ENCODE measurements around the gene KRTAP10-4. TPM values are rescaled to one million over a fixed set of nuclear protein-coding genes. Genes with fewer than 3 reads are reported as not detected.
"Not testable (repeated sequence)": the region's sequence is repeated elsewhere in the genome, so short reads cannot be mapped to it uniquely, and the experiment has no call there.

Gene KRTAP10-4
- total RNA-seq, 4 donors from 2014 or later, result not detected

DNA sequence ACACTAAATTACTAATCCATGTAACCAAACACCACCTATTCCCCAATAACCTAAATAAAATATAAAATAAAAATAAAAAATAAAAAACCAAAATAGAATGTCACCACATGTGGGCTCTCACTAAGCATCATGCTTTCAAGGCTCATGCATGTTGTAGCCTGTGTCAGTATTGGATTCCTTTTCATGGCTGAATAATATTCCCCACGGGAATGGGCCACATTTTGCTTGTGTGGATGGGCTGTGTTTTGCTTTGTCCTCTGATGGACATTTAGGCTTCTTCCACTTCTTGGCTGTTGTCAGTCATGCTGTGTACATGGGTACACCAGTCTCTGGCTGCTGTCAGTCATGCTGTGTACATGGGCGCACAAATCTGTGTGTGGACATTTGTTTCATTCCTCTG, 15.6 kb downstream of the KRTAP10-4 start:
- TF ChIP-seq, protein P1, sequence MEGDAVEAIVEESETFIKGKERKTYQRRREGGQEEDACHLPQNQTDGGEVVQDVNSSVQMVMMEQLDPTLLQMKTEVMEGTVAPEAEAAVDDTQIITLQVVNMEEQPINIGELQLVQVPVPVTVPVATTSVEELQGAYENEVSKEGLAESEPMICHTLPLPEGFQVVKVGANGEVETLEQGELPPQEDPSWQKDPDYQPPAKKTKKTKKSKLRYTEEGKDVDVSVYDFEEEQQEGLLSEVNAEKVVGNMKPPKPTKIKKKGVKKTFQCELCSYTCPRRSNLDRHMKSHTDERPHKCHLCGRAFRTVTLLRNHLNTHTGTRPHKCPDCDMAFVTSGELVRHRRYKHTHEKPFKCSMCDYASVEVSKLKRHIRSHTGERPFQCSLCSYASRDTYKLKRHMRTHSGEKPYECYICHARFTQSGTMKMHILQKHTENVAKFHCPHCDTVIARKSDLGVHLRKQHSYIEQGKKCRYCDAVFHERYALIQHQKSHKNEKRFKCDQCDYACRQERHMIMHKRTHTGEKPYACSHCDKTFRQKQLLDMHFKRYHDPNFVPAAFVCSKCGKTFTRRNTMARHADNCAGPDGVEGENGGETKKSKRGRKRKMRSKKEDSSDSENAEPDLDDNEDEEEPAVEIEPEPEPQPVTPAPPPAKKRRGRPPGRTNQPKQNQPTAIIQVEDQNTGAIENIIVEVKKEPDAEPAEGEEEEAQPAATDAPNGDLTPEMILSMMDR (IDR thresholded peaks at IDR 0.05), result no peak
- TF ChIP-seq POLR2A (IDR thresholded peaks at IDR 0.05), result no peak
- TF ChIP-seq EP300 (IDR thresholded peaks at IDR 0.05), result no peak
- TF ChIP-seq POLR2AphosphoS5 (IDR thresholded peaks at IDR 0.05), result no peak
- Histone ChIP-seq H3K36me3 (no peaks in the 10 kb centered on the region), H3K27ac (no peak overlapping the region), H3K4me3 (no peak overlapping the region), H3K4me1 (no peaks in the 10 kb centered on the region), H3K27me3 (peaks cover 62% of the 10 kb centered on the region), H3K9me3 (peaks cover 0 to 10% (median 0%) of the 10 kb centered on the region in 3 donors)
- ATAC-seq, result no peak
- whole genome bisulfite sequencing, 2 donors (ENCODE audit: low coverage in 1 of 2), result 95 to 100% methylated on average over 1 to 2 of the region's 2 CpGs

DNA sequence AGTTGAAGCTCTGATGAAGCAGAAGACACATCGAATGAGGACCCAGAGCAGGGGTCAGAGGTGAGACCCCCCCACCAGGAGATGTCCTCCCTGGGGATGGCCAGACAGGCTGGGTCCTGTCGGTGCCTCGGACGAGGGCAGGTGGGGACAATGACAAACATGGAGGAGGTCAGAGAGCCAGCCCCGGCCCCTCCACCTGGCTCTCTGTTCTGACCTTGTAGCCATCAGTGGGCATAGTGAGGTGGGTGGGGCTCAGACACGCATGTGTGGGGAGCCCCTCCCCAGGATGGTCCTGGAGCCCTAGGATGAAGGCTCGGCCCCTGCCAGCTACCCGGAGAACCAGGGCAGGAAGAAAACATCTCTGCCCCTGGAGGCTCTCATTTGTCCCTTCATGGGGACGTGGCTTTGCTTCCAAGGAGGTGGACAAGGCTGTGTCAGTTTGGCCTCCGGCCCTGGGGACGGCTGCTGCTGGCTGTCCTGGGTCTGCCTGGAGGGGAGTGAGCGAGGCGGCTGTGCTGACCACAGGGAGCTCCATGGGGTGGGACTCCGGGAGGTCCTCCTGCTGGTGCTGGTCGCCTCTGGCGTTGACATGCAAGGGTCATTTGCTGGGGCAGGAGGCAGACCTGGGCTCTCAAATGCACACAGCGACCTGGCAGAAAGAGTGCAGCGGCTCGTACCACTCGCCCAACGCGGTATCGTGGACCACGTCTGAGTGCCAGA, 16.2 kb downstream of the KRTAP10-4 start:
- peaks cover 0 to 10% (median 0%) of the 10 kb centered on the region in 3 donors for H3K9me3 ChIP-seq

DNA sequence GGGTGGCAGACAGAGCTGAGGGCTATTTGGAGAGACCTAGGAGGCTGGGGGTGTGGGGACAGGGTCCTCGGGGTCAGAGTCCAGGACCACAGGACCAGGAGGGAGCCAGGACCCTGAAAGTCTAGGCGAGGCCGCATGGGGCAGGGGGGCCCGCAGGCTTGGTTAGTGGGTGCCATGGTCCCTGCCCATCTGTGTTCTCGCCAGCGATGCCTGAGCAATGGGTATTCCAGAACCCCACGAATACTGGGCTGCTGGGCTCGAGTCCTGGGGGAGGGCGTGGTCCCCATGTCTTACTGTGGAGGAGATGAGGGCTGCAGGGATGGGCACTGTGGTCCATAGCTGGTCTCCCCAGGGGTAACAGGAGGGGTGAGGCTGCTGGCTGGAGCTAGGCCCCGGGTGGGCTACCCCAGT, 16.8 kb downstream of the KRTAP10-4 start:
- H3K4me1 ChIP-seq, result no peaks in the 10 kb centered on the region
- no peak overlapping the region for H3K4me3 ChIP-seq
- peaks cover 0 to 8% (median 0%) of the 10 kb centered on the region in 3 donors for H3K9me3 ChIP-seq
- peaks cover 62% of the 10 kb centered on the region for H3K27me3 ChIP-seq
- 76% methylated on average over 5 of the region's 10 CpGs; no CpG with 5 or more reads in 1 of the 2 donors for WGBS, 2 donors (ENCODE audit: low coverage in 1 of 2)
- no peaks in the 10 kb centered on the region for H3K36me3 ChIP-seq
- TF ChIP-seq EP300 (IDR thresholded peaks at IDR 0.05), result no peak
- TF ChIP-seq POLR2AphosphoS5 (IDR thresholded peaks at IDR 0.05), result no peak
- no peak for TF ChIP-seq POLR2A (IDR thresholded peaks at IDR 0.05)
- TF ChIP-seq, protein P1 (IDR thresholded peaks at IDR 0.05), result no peak
- H3K27ac ChIP-seq, result no peak overlapping the region
- ATAC-seq, result no peak

More for the DNA sequence above, 16.2 kb downstream of the KRTAP10-4 start:
- no peak overlapping the region for H3K27ac ChIP-seq
- TF ChIP-seq, protein P1 (IDR thresholded peaks at IDR 0.05), result no peak
- TF ChIP-seq POLR2AphosphoS5 (IDR thresholded peaks at IDR 0.05) (no peak), EP300 (IDR thresholded peaks at IDR 0.05) (no peak), POLR2A (IDR thresholded peaks at IDR 0.05) (no peak)
- H3K36me3 ChIP-seq, result no peaks in the 10 kb centered on the region
- ATAC-seq, result no peak
- no peak overlapping the region for H3K4me3 ChIP-seq
- WGBS, 2 donors (ENCODE audit: low coverage in 1 of 2), result 84 to 92% methylated on average over 2 to 11 of the region's 24 CpGs
- no peaks in the 10 kb centered on the region for H3K4me1 ChIP-seq
- peaks cover 62% of the 10 kb centered on the region for H3K27me3 ChIP-seq

DNA sequence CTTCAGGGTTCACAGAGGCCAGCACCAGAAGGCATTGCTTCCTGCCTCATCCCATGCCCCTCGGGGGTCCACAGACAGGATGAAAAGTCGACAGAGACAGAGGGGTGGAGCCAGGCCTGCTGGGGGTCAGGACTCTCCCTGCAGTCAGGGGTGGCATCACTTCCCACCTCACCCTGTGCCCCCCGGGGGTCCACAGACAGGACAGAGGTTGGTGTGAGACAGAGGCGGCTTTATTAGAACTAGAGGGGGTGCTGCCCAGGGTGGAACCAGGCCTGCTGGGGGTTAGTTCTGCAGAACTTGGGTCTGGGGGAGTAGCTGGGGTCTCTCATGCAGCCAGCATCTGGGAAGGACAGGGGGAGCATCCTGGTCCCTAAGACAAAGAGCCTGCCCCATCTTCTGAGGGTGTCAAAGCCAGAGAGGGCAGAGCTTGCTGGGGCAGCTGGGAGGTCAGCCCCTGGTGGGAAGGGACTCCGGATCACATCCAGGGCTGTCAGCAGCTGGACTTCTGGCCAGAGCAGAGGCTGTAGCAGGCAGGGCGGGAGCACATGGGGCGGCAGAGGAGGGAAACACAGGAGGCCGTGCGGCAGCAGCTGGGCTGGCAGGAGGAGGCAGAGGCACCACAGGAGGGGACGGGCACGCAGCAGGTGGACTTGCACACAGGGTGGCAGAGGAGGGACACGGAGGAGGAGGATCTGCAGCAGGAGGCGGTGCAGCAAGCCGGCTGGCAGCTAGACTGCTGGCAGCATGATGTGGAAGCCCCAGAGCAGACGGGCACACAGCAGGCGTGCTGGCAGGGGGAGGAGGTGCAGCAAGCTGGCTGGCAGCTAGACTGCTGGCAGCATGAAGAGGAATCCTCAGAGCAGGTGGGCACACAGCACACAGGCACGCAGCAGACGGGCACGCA, 17.6 kb downstream of the KRTAP10-4 start:
- H3K36me3 ChIP-seq, ATAC-seq, H3K4me1 ChIP-seq, H3K9me3 ChIP-seq, H3K27ac ChIP-seq, H3K4me3 ChIP-seq: not testable (repeated sequence)
- WGBS, 2 donors (ENCODE audit: low coverage in 1 of 2), result 53 to 60% methylated on average over 2 to 3 of the region's 19 CpGs
- H3K27me3 ChIP-seq, result peaks cover 61% of the 10 kb centered on the region

DNA sequence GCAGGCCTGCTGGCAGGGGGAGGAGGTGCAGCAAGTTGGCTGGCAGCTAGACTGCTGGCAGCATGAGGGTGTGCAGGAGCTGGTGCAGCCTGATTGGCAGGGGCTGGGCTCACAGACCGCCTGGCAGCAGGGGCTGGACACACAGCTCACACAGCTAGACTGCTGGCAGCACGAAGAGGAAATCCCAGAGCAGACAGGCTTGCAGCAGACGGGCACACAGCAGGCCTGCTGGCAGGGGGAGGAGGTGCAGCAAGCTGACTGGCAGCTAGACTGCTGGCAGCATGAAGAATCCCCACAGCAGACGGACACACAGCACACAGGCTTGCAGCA, 18.2 kb downstream of the KRTAP10-4 start:
- no CpG with 5 or more reads among the region's 4 CpGs for WGBS, 2 donors (ENCODE audit: low coverage in 1 of 2)
- not testable (repeated sequence) for H3K27ac ChIP-seq, H3K4me1 ChIP-seq, ATAC-seq, H3K36me3 ChIP-seq, H3K4me3 ChIP-seq, H3K9me3 ChIP-seq
- peaks cover 56% of the 10 kb centered on the region for H3K27me3 ChIP-seq
